ENCODE data around the gene SBF1. TPM values are rescaled to one million over a fixed set of nuclear protein-coding genes. Genes with fewer than 3 reads are reported as not detected.

Gene SBF1
- total and polyA plus RNA-seq, 2 of the 13 experiments (the other 11 are each of a cell fraction or from before 2014, with no cell fraction given): 31.7 to 40.9 TPM

DNA sequence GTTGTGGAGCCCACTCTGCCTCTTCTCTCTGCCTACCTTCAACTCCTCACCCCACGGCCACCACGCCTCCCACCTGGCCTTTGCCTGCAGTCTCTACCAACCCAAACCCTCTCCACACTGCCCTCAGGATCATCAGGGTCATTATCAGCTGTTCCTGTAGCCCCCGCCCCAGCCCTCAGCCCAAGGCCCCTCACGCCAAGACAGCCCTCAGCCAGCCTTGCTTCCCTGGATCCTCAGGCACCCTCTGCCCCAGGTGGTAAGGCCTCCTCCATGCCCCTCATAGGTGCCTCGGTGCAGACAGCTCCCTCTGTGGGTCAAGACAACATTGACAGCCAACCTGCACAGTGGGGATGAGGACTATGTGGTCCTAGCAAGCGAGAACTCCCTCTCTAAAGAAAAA is 1.7 kb downstream of the SBF1 start (continued):
- TF ChIP-seq, protein P1, sequence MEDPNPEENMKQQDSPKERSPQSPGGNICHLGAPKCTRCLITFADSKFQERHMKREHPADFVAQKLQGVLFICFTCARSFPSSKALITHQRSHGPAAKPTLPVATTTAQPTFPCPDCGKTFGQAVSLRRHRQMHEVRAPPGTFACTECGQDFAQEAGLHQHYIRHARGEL (CRISPR knock-in tag; IDR thresholded peaks at IDR 0.05): no peak
- TF ChIP-seq HES4 (CRISPR knock-in tag; IDR thresholded peaks at IDR 0.05; ENCODE audit: borderline replicate concordance): no peak
- no peak for TF ChIP-seq PAWR (CRISPR knock-in tag; IDR thresholded peaks at IDR 0.05; ENCODE audit: borderline replicate concordance)
- TF ChIP-seq, protein P2, sequence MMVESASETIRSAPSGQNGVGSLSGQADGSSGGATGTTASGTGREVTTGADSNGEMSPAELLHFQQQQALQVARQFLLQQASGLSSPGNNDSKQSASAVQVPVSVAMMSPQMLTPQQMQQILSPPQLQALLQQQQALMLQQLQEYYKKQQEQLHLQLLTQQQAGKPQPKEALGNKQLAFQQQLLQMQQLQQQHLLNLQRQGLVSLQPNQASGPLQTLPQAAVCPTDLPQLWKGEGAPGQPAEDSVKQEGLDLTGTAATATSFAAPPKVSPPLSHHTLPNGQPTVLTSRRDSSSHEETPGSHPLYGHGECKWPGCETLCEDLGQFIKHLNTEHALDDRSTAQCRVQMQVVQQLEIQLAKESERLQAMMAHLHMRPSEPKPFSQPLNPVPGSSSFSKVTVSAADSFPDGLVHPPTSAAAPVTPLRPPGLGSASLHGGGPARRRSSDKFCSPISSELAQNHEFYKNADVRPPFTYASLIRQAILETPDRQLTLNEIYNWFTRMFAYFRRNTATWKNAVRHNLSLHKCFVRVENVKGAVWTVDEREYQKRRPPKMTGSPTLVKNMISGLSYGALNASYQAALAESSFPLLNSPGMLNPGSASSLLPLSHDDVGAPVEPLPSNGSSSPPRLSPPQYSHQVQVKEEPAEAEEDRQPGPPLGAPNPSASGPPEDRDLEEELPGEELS (CRISPR knock-in tag; IDR thresholded peaks at IDR 0.05): no peak
- 0 out of 2 replicates have a peak, but pooled peaks have one; percentile 35 for TF ChIP-seq HNRNPL (IDR thresholded peaks at IDR 0.05; ENCODE audit: low read depth, low read length)
- TF ChIP-seq GATA4 (IDR thresholded peaks at IDR 0.05; ENCODE audit: borderline replicate concordance, low read depth): no peak
- TF ChIP-seq ZFP62 (CRISPR knock-in tag; IDR thresholded peaks at IDR 0.05): no peak
- TF ChIP-seq, protein P3, sequence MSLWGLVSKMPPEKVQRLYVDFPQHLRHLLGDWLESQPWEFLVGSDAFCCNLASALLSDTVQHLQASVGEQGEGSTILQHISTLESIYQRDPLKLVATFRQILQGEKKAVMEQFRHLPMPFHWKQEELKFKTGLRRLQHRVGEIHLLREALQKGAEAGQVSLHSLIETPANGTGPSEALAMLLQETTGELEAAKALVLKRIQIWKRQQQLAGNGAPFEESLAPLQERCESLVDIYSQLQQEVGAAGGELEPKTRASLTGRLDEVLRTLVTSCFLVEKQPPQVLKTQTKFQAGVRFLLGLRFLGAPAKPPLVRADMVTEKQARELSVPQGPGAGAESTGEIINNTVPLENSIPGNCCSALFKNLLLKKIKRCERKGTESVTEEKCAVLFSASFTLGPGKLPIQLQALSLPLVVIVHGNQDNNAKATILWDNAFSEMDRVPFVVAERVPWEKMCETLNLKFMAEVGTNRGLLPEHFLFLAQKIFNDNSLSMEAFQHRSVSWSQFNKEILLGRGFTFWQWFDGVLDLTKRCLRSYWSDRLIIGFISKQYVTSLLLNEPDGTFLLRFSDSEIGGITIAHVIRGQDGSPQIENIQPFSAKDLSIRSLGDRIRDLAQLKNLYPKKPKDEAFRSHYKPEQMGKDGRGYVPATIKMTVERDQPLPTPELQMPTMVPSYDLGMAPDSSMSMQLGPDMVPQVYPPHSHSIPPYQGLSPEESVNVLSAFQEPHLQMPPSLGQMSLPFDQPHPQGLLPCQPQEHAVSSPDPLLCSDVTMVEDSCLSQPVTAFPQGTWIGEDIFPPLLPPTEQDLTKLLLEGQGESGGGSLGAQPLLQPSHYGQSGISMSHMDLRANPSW (CRISPR knock-in tag; IDR thresholded peaks at IDR 0.05; ENCODE audit: borderline replicate concordance): no peak
- no peak for TF ChIP-seq ZNF367 (CRISPR knock-in tag; IDR thresholded peaks at IDR 0.05; ENCODE audit: borderline replicate concordance)
- TF ChIP-seq TP53 (CRISPR knock-in tag; conservative IDR thresholded peaks at IDR 0.05): no peak
- no peak for TF ChIP-seq ZFY (CRISPR knock-in tag; IDR thresholded peaks at IDR 0.05)
- TF ChIP-seq, protein P4, sequence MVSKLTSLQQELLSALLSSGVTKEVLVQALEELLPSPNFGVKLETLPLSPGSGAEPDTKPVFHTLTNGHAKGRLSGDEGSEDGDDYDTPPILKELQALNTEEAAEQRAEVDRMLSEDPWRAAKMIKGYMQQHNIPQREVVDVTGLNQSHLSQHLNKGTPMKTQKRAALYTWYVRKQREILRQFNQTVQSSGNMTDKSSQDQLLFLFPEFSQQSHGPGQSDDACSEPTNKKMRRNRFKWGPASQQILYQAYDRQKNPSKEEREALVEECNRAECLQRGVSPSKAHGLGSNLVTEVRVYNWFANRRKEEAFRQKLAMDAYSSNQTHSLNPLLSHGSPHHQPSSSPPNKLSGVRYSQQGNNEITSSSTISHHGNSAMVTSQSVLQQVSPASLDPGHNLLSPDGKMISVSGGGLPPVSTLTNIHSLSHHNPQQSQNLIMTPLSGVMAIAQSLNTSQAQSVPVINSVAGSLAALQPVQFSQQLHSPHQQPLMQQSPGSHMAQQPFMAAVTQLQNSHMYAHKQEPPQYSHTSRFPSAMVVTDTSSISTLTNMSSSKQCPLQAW (CRISPR knock-in tag; IDR thresholded peaks at IDR 0.05): no peak
- TF ChIP-seq, protein P5, sequence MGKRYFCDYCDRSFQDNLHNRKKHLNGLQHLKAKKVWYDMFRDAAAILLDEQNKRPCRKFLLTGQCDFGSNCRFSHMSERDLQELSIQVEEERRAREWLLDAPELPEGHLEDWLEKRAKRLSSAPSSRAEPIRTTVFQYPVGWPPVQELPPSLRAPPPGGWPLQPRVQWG (CRISPR knock-in tag; IDR thresholded peaks at IDR 0.05; ENCODE audit: borderline replicate concordance, low read depth): no peak
- TF ChIP-seq, protein P6, sequence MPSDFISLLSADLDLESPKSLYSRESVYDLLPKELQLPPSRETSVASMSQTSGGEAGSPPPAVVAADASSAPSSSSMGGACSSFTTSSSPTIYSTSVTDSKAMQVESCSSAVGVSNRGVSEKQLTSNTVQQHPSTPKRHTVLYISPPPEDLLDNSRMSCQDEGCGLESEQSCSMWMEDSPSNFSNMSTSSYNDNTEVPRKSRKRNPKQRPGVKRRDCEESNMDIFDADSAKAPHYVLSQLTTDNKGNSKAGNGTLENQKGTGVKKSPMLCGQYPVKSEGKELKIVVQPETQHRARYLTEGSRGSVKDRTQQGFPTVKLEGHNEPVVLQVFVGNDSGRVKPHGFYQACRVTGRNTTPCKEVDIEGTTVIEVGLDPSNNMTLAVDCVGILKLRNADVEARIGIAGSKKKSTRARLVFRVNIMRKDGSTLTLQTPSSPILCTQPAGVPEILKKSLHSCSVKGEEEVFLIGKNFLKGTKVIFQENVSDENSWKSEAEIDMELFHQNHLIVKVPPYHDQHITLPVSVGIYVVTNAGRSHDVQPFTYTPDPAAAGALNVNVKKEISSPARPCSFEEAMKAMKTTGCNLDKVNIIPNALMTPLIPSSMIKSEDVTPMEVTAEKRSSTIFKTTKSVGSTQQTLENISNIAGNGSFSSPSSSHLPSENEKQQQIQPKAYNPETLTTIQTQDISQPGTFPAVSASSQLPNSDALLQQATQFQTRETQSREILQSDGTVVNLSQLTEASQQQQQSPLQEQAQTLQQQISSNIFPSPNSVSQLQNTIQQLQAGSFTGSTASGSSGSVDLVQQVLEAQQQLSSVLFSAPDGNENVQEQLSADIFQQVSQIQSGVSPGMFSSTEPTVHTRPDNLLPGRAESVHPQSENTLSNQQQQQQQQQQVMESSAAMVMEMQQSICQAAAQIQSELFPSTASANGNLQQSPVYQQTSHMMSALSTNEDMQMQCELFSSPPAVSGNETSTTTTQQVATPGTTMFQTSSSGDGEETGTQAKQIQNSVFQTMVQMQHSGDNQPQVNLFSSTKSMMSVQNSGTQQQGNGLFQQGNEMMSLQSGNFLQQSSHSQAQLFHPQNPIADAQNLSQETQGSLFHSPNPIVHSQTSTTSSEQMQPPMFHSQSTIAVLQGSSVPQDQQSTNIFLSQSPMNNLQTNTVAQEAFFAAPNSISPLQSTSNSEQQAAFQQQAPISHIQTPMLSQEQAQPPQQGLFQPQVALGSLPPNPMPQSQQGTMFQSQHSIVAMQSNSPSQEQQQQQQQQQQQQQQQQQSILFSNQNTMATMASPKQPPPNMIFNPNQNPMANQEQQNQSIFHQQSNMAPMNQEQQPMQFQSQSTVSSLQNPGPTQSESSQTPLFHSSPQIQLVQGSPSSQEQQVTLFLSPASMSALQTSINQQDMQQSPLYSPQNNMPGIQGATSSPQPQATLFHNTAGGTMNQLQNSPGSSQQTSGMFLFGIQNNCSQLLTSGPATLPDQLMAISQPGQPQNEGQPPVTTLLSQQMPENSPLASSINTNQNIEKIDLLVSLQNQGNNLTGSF (CRISPR knock-in tag; IDR thresholded peaks at IDR 0.05): no peak

Data from HepG2 (cell line).